ENCODE data around the gene THADA.

THADA gene

GRCh38 chr2:43508209-43508608 is 87.6 kb downstream of the THADA start:
- H3K4me3 ChIP-seq (ENCODE audit: low read depth, low read length) = no peak overlapping the region
- no peaks in the 10 kb centered on the region for H3K9me3 ChIP-seq (ENCODE audit: severe bottlenecking)
- peaks cover 12% of the 10 kb centered on the region for H3K36me3 ChIP-seq
- TF ChIP-seq, protein P1, sequence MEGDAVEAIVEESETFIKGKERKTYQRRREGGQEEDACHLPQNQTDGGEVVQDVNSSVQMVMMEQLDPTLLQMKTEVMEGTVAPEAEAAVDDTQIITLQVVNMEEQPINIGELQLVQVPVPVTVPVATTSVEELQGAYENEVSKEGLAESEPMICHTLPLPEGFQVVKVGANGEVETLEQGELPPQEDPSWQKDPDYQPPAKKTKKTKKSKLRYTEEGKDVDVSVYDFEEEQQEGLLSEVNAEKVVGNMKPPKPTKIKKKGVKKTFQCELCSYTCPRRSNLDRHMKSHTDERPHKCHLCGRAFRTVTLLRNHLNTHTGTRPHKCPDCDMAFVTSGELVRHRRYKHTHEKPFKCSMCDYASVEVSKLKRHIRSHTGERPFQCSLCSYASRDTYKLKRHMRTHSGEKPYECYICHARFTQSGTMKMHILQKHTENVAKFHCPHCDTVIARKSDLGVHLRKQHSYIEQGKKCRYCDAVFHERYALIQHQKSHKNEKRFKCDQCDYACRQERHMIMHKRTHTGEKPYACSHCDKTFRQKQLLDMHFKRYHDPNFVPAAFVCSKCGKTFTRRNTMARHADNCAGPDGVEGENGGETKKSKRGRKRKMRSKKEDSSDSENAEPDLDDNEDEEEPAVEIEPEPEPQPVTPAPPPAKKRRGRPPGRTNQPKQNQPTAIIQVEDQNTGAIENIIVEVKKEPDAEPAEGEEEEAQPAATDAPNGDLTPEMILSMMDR (IDR thresholded peaks at IDR 0.05; ENCODE audit: low read depth, low read length) = no peak
- DNase-seq = no peak
- H3K27me3 ChIP-seq (ENCODE audit: insufficient read depth, low read depth, severe bottlenecking) = no peaks in the 10 kb centered on the region
- no peak overlapping the region for H3K27ac ChIP-seq

DNA sequence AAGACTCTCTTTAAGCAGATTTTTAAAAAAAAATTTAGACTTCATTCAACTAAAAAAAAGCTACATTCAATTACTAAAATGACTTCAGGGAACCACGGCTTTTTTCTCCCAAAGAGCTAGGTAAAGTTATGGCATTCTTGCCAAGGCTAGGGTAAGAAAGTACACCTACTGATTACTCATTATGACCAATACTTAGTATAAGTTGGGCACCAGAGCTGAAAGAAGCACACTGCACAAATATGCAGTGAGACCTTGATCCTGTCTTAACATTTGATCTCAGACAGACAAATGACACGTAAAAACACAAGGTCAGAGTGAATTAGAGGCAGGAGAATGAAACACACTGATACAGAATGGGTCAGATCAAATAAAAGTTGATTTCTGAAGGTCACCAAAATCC is 88.7 kb downstream of the THADA start:
- H3K9me3 ChIP-seq (ENCODE audit: severe bottlenecking) = no peaks in the 10 kb centered on the region
- TF ChIP-seq, protein P1 (IDR thresholded peaks at IDR 0.05; ENCODE audit: low read depth, low read length) = no peak
- H3K27ac ChIP-seq = no peak overlapping the region
- H3K4me3 ChIP-seq (ENCODE audit: low read depth, low read length) = no peak overlapping the region
- peaks cover 12% of the 10 kb centered on the region for H3K36me3 ChIP-seq
- H3K27me3 ChIP-seq (ENCODE audit: insufficient read depth, low read depth, severe bottlenecking) = no peaks in the 10 kb centered on the region
- DNase-seq = no peak

GRCh38 chr2:43495727-43496126 is 100.1 kb downstream of the THADA start:
- Histone ChIP-seq H3K27ac (no peak overlapping the region), H3K27me3 (ENCODE audit: insufficient read depth, low read depth, severe bottlenecking) (no peaks in the 10 kb centered on the region), H3K9me3 (ENCODE audit: severe bottlenecking) (no peaks in the 10 kb centered on the region), H3K36me3 (no peaks in the 10 kb centered on the region; the same call in 1 of the 2 replicates), H3K4me3 (ENCODE audit: low read depth, low read length) (no peak overlapping the region)
- no peak for DNase-seq
- TF ChIP-seq, protein P1 (IDR thresholded peaks at IDR 0.05; ENCODE audit: low read depth, low read length) = no peak

GRCh38 chr2:43493954-43494353 is 101.9 kb downstream of the THADA start:
- no peak overlapping the region for H3K4me3 ChIP-seq (ENCODE audit: low read depth, low read length)
- H3K36me3 ChIP-seq = no peaks in the 10 kb centered on the region; the same call in 1 of the 2 replicates
- TF ChIP-seq, protein P1 (IDR thresholded peaks at IDR 0.05; ENCODE audit: low read depth, low read length) = no peak
- no peak for DNase-seq
- H3K27me3 ChIP-seq (ENCODE audit: insufficient read depth, low read depth, severe bottlenecking) = no peaks in the 10 kb centered on the region
- no peaks in the 10 kb centered on the region for H3K9me3 ChIP-seq (ENCODE audit: severe bottlenecking)
- no peak overlapping the region for H3K27ac ChIP-seq

GRCh38 chr2:43491065-43491639 is 104.7 kb downstream of the THADA start:
- TF ChIP-seq, protein P1 (IDR thresholded peaks at IDR 0.05; ENCODE audit: low read depth, low read length) = no peak
- Histone ChIP-seq H3K36me3 (no peaks in the 10 kb centered on the region), H3K9me3 (ENCODE audit: severe bottlenecking) (no peaks in the 10 kb centered on the region), H3K27me3 (ENCODE audit: insufficient read depth, low read depth, severe bottlenecking) (no peaks in the 10 kb centered on the region), H3K27ac (no peak overlapping the region), H3K4me3 (ENCODE audit: low read depth, low read length) (no peak overlapping the region)
- DNase-seq = no peak

- H3K4me3 ChIP-seq (ENCODE audit: low read depth, low read length) = no peak overlapping the region
- H3K36me3 ChIP-seq = no peaks in the 10 kb centered on the region
- H3K27ac ChIP-seq = no peak overlapping the region
- TF ChIP-seq, protein P1 (IDR thresholded peaks at IDR 0.05; ENCODE audit: low read depth, low read length) = no peak
- H3K9me3 ChIP-seq (ENCODE audit: severe bottlenecking) = no peaks in the 10 kb centered on the region
- no peaks in the 10 kb centered on the region for H3K27me3 ChIP-seq (ENCODE audit: insufficient read depth, low read depth, severe bottlenecking)
- DNase-seq = no peak
Measured at GRCh38 chr2:43490252-43490786, 105.5 kb downstream of the THADA start.

All from WERI-Rb-1 (cell line).